Memory B cell (primary cell): ENCODE data around the gene MICAL3.

Experiments used
- ATAC-seq: fragments of 150-1000 bp; cut with Tn5 transposase; 2 replicates; pipeline ENCODE4 v1.10.0; 2021; ENCODE audit warnings: low read depth, mild to moderate bottlenecking, moderate library complexity
- DNase-seq, 2 donors: peaks; one replicate each; pipeline ENCODE4 v3.0.0; 2022; ENCODE audit warnings: low spot score in 2 of 2
- H3K27ac Mint-ChIP-seq: one replicate; pipeline ENCODE4 v1.8.0; 2022; ENCODE audit warnings: mild to moderate bottlenecking, moderate library complexity, mixed read lengths
- H3K27me3 Mint-ChIP-seq: one replicate; pipeline ENCODE4 v1.8.0; 2022; ENCODE audit warnings: mixed read lengths
- H3K36me3 Mint-ChIP-seq: one replicate; pipeline ENCODE4 v1.8.0; 2022; ENCODE audit warnings: mild to moderate bottlenecking, mixed read lengths
- H3K4me1 Mint-ChIP-seq: one replicate; pipeline ENCODE4 v1.8.0; 2022; ENCODE audit warnings: mixed read lengths
- H3K4me3 Mint-ChIP-seq: one replicate; pipeline ENCODE4 v1.8.0; 2022; ENCODE audit warnings: mild to moderate bottlenecking, moderate library complexity, mixed read lengths
- H3K9me3 Mint-ChIP-seq: one replicate; pipeline ENCODE4 v1.8.0; 2022; ENCODE audit warnings: mixed read lengths

The MICAL3 gene

DNA sequence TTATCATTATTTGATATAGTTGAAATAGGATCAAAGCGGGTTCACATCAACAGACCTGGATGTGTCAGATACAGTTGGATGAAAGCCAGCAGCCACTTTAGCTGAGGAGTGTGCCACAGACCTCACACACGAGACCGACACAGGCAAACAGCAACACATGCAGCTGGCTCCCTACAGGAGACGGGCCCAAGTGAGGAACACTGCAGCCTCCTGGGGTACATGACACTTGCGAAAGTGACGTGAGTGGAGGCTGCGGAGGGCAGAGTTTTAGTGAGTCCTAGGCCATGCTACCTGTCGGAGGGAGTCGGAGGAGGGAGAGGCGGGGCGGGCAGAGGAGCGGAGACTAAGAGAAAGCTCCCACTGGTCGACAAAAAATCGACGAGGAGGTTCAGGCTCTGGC, 149.2 kb downstream of the MICAL3 start:
- Mint-ChIP-seq H3K27ac (no peak overlapping the region), H3K9me3 (no peaks in the 10 kb centered on the region), H3K4me1 (peaks cover 5% of the 10 kb centered on the region), H3K4me3 (no peak overlapping the region), H3K36me3 (peaks cover 34% of the 10 kb centered on the region), H3K27me3 (no peaks in the 10 kb centered on the region)
- ATAC-seq (no peak), DNase-seq (no peak)

GRCh38 chr22:17874231-17874905, 150.0 kb downstream of the MICAL3 start:
- ATAC-seq: no peak
- Mint-ChIP-seq H3K9me3 (no peaks in the 10 kb centered on the region), H3K27me3 (no peaks in the 10 kb centered on the region), H3K36me3 (peaks cover 31% of the 10 kb centered on the region), H3K4me3 (no peak overlapping the region), H3K27ac (no peak overlapping the region), H3K4me1 (peaks cover 5% of the 10 kb centered on the region)
- DNase-seq: no peak

DNA sequence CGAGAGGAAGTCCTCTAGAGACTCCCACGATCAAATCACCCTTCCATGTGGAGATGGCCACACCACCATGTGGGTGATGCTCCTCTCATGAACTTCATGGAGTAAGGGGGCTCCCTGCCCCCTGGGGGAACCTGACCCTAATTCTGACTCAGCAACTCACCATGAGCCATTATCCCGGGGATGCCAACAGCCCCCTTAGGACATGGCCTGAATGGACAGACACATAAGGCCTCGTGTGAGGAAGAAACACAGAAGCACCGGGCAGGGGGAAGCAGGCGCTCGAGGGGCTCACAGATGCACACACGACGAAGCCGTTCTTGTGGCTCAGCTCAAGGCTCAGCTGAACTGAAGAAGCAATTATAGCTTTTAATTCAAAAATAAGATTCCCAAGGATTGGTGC, 150.6 kb downstream of the MICAL3 start:
- no peak for ATAC-seq
- no peak overlapping the region for H3K27ac Mint-ChIP-seq
- DNase-seq: no peak
- no peaks in the 10 kb centered on the region for H3K27me3 Mint-ChIP-seq
- no peaks in the 10 kb centered on the region for H3K9me3 Mint-ChIP-seq
- H3K4me3 Mint-ChIP-seq: no peak overlapping the region
- H3K36me3 Mint-ChIP-seq: peaks cover 28% of the 10 kb centered on the region
- peaks cover 7% of the 10 kb centered on the region for H3K4me1 Mint-ChIP-seq

DNA sequence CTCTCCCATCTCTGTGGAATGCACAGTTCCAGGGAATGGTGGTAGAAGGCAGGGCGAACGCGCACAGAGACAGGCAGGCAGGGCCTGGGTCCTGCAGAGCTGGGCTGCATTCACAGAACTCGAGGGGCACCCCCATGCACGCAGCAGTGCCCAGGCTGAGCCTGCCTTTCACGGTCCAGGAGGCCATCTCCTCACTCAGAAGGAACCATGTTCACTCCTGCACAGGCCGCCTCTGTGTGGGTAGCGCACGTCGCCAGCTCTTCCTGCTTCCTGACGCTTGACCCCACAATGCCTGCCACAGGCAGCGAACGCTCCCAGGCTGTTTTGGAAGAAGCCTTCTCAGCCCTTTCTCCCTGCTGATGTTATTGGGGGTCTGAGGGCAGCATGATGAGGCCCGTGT, 151.2 kb downstream of the MICAL3 start:
- Mint-ChIP-seq H3K4me1 (peaks cover 8% of the 10 kb centered on the region), H3K9me3 (no peaks in the 10 kb centered on the region), H3K4me3 (no peak overlapping the region), H3K36me3 (peaks cover 28% of the 10 kb centered on the region), H3K27me3 (no peaks in the 10 kb centered on the region), H3K27ac (no peak overlapping the region)
- ATAC-seq (no peak), DNase-seq (no peak)

DNA sequence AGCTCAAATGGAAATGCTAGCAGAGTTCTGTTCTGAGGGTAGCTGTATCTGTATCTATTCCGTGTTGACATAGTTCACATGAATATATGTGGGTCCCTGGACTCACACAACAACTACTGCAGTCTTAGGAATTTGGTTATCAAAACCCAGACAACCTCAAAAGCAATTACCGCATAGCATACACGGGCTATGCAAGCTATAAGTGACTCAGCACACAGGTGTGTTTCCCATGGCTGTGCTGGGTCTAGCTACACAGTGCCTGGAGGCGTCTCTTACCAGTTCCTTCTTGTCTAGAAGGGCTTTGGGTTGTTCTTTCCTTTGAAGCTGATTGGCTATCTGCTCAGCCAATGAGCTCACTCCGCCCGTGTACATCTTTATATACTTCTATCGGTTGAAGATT, 151.9 kb downstream of the MICAL3 start:
- Mint-ChIP-seq H3K4me1 (peaks cover 8% of the 10 kb centered on the region), H3K4me3 (no peak overlapping the region), H3K27ac (no peak overlapping the region), H3K27me3 (no peaks in the 10 kb centered on the region), H3K9me3 (no peaks in the 10 kb centered on the region), H3K36me3 (peaks cover 28% of the 10 kb centered on the region)
- no peak for DNase-seq
- ATAC-seq: no peak

DNA sequence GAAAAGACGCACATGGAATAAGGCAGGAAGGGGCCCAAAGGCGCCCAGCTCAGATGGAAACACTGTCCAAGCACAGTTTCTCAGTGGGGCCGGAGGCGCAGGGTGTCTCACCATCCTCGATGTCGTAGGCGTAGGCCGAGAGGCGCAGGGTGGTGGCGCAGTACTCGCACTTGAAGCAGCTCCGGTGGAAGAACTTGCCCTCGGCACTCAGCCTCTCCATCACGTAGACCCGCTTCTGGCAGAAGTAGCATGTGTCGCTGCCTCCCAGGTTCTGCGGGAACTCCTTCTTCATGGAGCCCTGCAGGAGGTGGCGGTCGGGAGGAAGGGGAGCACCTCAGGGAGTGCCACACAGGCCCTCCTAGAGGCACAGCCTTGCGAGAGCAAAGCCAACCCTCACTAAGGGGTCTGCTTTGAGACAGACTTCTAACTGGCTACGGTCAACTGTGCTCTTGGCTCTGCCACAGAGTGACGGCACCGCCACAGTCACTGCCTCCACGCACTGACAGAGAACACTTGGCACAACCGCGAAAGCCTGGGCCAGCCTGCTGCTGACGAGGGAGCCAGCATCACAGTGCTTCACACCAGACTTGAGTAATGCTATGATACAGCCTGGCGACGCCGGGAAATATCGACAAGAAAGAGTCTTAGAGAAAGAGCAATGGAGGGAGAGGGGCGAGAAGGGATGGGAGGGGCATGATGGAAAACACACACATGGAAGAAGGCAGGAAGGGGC, 152.5 kb downstream of the MICAL3 start:
- peaks cover 5% of the 10 kb centered on the region for H3K4me1 Mint-ChIP-seq
- no peak overlapping the region for H3K4me3 Mint-ChIP-seq
- no peak overlapping the region for H3K27ac Mint-ChIP-seq
- no peaks in the 10 kb centered on the region for H3K9me3 Mint-ChIP-seq
- no peaks in the 10 kb centered on the region for H3K27me3 Mint-ChIP-seq
- ATAC-seq (no peak), DNase-seq (no peak)
- H3K36me3 Mint-ChIP-seq: peaks cover 28% of the 10 kb centered on the region

- Mint-ChIP-seq H3K27ac (no peak overlapping the region), H3K4me3 (no peak overlapping the region), H3K27me3 (no peaks in the 10 kb centered on the region), H3K36me3 (peaks cover 31% of the 10 kb centered on the region), H3K9me3 (no peaks in the 10 kb centered on the region), H3K4me1 (peaks cover 3% of the 10 kb centered on the region)
- DNase-seq (no peak), ATAC-seq (no peak)
These were observed 154.0 kb downstream of the MICAL3 start for GRCh38 chr22:17870407-17870806.

DNA sequence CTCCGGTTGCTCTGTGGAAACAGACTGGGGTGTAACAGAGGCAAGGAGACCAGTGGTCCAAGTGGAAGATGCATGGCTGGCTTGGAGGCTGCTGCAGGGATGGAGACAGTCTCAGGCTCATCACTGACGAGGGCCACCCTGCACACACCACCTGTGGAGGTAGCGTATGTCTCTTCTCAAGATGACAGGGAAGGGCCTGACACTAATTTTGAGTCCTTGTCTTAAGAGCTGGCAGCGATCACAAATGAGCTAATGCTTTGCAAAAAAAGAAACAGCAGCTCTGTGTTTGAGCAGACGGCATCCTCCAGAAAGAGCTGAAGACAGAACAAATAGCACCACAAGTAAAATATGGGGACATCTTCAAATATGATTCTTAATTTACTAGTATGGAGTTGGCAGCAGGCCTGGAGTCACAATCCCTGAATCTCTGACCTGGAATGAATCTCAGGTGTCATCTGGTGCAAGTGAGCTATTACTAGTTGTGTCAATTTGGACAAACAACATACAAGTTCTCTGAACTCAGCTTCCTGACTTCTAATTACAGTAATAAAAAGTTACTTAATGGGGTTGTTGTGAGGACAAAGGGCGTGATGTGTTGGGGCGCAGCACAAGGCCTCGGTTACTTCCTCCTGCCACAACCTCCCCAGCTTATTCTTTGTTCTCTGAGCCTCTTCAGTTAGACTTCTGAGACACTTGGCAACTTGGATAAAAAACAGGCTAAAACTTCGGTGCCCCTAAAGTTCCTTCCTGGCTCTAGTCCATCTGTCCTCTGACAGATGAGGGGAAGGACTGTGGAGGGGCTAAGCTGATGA, 154.9 kb downstream of the MICAL3 start:
- H3K27me3 Mint-ChIP-seq: no peaks in the 10 kb centered on the region
- ATAC-seq (no peak), DNase-seq (no peak)
- no peak overlapping the region for H3K27ac Mint-ChIP-seq
- H3K4me1 Mint-ChIP-seq: peaks cover 3% of the 10 kb centered on the region
- peaks cover 31% of the 10 kb centered on the region for H3K36me3 Mint-ChIP-seq
- no peaks in the 10 kb centered on the region for H3K9me3 Mint-ChIP-seq
- H3K4me3 Mint-ChIP-seq: no peak overlapping the region

- Mint-ChIP-seq H3K27ac (no peak overlapping the region), H3K27me3 (no peaks in the 10 kb centered on the region), H3K36me3 (peaks cover 34% of the 10 kb centered on the region), H3K9me3 (no peaks in the 10 kb centered on the region), H3K4me3 (no peak overlapping the region), H3K4me1 (peaks cover 3% of the 10 kb centered on the region)
- ATAC-seq (no peak), DNase-seq (no peak)
These were observed 155.6 kb downstream of the MICAL3 start for GRCh38 chr22:17868771-17869170.

DNA sequence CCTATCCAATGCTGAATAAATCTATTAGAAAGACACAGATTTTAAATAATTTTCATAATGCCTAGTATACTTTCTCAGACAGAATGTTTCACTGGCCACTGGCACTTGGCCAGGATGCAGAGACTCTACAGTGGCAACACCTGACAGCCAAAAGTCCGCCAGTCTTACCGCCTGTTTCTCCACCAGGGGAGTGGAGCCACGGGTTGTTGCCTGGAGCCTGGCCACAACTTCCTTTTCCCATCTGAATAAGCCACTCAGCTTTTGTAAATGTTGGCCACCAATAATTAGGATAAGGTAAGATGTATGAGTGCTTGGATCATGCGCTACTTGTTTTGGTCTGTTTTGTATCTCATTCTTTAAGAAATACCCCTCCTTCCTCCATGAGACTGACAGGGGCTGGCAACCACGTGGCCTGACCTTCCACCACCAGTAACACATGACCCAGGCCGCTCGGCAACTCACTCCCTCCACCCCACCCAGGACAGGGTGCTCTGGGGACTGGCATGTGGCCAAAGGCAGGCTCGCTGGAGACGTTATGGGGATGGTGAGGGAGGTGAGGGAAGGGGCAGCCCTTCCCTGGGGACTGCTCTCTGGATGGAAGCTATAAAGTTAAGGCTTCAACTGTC, 157.1 kb downstream of the MICAL3 start:
- Mint-ChIP-seq H3K4me1 (peaks cover 3% of the 10 kb centered on the region), H3K36me3 (peaks cover 37% of the 10 kb centered on the region), H3K27me3 (no peaks in the 10 kb centered on the region), H3K9me3 (no peaks in the 10 kb centered on the region), H3K4me3 (no peak overlapping the region), H3K27ac (peak overlapping the region; percentile 65)
- ATAC-seq: no peak
- no peak for DNase-seq

- ATAC-seq (no peak), DNase-seq (no peak)
- H3K9me3 Mint-ChIP-seq: no peaks in the 10 kb centered on the region
- H3K27me3 Mint-ChIP-seq: no peaks in the 10 kb centered on the region
- peaks cover 37% of the 10 kb centered on the region for H3K36me3 Mint-ChIP-seq
- no peak overlapping the region for H3K4me3 Mint-ChIP-seq
- H3K4me1 Mint-ChIP-seq: peaks cover 3% of the 10 kb centered on the region
- no peak overlapping the region for H3K27ac Mint-ChIP-seq
These were observed 157.7 kb downstream of the MICAL3 start for GRCh38 chr22:17866621-17867020.

DNA sequence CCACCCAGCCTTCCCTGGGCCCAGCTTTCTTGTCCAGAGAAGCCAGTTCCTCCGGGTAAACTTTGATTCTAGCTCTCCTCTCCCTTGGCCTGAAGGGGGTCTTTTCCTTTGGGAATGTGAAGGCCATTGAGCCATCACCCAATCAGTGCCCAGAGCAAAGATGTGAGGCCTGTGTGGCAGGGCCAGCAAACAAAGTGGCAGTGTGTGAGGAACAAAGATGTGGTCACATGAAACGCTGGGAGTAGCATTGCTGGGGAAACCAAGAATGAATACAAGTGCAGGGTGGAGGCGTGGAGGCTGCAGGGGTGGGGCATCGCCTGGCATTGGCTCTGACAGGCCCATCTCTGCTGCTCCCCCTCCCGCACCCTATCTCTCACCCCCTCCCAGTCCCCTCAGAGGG, 158.2 kb downstream of the MICAL3 start:
- ATAC-seq: no peak
- Mint-ChIP-seq H3K27me3 (no peaks in the 10 kb centered on the region), H3K36me3 (peaks cover 33% of the 10 kb centered on the region), H3K27ac (no peak overlapping the region), H3K4me3 (no peak overlapping the region), H3K4me1 (peaks cover 3% of the 10 kb centered on the region), H3K9me3 (no peaks in the 10 kb centered on the region)
- no peak for DNase-seq

DNA sequence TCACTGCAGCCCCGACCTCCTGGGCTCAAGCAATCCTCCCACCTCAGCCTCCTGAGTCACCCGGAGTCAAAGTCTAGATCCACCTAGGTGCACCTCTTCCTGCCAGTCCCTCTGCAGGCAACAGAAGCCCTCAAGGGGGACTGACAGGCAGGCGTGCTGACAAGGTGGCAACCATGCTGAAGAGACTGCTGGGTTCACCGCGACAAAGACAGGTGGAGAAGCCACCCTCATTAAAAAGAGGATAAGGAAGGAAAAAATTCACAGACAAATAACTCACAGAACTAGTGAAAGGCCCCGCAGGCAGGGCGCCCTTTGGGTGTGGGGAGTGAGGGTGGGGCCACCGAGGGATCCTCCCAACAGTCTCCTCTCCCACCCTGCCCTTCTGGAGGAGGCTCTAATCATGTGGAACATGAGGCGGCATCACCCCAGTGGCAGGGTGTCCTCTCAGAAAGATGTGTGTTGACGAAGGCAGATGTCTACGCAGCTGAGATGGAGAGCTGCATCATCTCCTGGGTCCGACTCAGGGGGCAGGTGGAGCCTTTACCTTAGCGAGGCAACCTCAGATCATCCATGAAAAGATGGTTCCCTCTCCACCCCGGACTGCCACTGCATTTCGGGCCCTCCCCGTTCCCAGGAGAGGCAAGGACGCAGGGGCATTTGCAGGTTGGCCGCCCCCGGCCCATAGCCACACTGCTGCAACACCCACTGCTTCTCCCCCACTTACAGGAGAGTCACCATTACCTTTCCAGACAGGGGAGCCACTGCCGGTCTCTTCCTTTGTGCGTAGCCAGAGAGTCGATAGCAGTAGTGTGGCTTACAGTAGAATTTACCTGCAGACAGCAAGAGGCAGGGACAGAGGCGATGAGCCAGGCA, 158.9 kb downstream of the MICAL3 start:
- DNase-seq: no peak
- H3K4me3 Mint-ChIP-seq: no peak overlapping the region
- H3K9me3 Mint-ChIP-seq: no peaks in the 10 kb centered on the region
- H3K27ac Mint-ChIP-seq: no peak overlapping the region
- ATAC-seq: no peak
- H3K4me1 Mint-ChIP-seq: peaks cover 3% of the 10 kb centered on the region
- H3K36me3 Mint-ChIP-seq: peaks cover 27% of the 10 kb centered on the region
- no peaks in the 10 kb centered on the region for H3K27me3 Mint-ChIP-seq
